ENCODE results near the gene GLRB. TPM values are rescaled to one million over a fixed set of nuclear protein-coding genes. Genes with fewer than 3 reads are reported as not detected.

Gene GLRB
- total RNA-seq, 1 experiment from 2014 or later: 5.1 TPM

GRCh38 chr4:157043131-157043530 is 32.8 kb upstream of the GLRB start:
- POLR2A ChIA-PET (ENCODE audit: low non-redundant PET): no interaction called here
- TF ChIP-seq EZH2 (IDR thresholded peaks at IDR 0.05; ENCODE audit: borderline replicate concordance, low read depth, low read length, poor library complexity, severe bottlenecking): no peak
- TF ChIP-seq, protein P1, sequence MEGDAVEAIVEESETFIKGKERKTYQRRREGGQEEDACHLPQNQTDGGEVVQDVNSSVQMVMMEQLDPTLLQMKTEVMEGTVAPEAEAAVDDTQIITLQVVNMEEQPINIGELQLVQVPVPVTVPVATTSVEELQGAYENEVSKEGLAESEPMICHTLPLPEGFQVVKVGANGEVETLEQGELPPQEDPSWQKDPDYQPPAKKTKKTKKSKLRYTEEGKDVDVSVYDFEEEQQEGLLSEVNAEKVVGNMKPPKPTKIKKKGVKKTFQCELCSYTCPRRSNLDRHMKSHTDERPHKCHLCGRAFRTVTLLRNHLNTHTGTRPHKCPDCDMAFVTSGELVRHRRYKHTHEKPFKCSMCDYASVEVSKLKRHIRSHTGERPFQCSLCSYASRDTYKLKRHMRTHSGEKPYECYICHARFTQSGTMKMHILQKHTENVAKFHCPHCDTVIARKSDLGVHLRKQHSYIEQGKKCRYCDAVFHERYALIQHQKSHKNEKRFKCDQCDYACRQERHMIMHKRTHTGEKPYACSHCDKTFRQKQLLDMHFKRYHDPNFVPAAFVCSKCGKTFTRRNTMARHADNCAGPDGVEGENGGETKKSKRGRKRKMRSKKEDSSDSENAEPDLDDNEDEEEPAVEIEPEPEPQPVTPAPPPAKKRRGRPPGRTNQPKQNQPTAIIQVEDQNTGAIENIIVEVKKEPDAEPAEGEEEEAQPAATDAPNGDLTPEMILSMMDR (conservative IDR thresholded peaks at IDR 0.05; ENCODE audit: low read depth, low read length): peak; percentile 50
- Histone ChIP-seq H3K27ac (ENCODE audit: low read depth, low read length, poor library complexity, severe bottlenecking) (no peak overlapping the region), H3K4me1 (ENCODE audit: insufficient read depth, low read length, poor library complexity, severe bottlenecking) (peaks cover 19% of the 10 kb centered on the region), H3K36me3 (ENCODE audit: insufficient read depth, low read length, poor library complexity, severe bottlenecking) (no peaks in the 10 kb centered on the region), H3K4me3 (ENCODE audit: low read depth, low read length, poor library complexity, severe bottlenecking) (no peak overlapping the region), H3K27me3 (replicated peaks; ENCODE audit: insufficient read depth, low read depth, low read length, poor library complexity) (no peaks in the 10 kb centered on the region), H3K9me3 (ENCODE audit: low read depth, low read length, poor library complexity, severe bottlenecking) (no peaks in the 10 kb centered on the region)
- CTCF ChIA-PET: interaction anchor here (0.6 to 0.7 kb wide), 2 partner anchors 73 to 567 kb away, joined by 3 read pairs; no protein-coding TSS in a partner anchor
- DNase-seq (ENCODE audit: low spot score): peak; percentile 66
- BruUV-seq (replicated peaks): no TSS peak
- intact Hi-C loops (cut with micrococcal nuclease; ENCODE audit: unreplicated experiment): loop anchor here (10.0 kb wide), 3 partner anchors 268 to 448 kb away; no protein-coding TSS in a partner anchor

DNA sequence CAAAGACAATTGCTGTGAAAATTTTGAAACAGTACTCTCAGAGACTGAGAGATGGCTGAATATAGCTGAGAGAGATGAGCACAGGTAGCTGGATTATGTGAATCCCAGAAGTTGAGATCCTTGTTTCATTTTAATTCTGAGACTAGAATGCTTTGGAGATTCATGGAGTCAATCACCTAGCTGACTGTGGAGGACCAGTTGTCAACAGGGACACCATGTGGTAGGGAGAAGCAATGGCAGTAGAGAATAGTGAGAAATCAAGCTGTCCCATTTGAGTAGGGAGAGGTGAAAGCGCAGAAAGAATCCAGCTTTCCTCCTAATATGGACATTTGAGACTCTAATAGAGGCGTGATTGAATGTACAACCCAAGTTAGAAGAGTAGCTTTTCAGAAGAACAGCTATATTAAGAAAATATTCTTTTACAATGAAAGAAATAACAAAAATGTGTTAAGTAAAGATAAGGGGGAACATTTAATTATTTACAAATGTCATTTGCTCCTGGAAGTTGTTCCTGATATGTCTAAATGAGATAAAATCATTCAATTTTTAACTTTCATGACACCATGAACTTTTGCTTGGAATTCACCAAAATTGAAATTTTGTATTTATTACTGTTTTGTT is 30.3 kb upstream of the GLRB start:
- intact Hi-C loops (cut with micrococcal nuclease; ENCODE audit: unreplicated experiment): loop anchor here (1.0 to 10.0 kb wide), 5 partner anchors 75 to 570 kb away; no protein-coding TSS in a partner anchor
- Histone ChIP-seq H3K4me1 (ENCODE audit: insufficient read depth, low read length, poor library complexity, severe bottlenecking) (peaks cover 19% of the 10 kb centered on the region), H3K36me3 (ENCODE audit: insufficient read depth, low read length, poor library complexity, severe bottlenecking) (no peaks in the 10 kb centered on the region), H3K27me3 (replicated peaks; ENCODE audit: insufficient read depth, low read depth, low read length, poor library complexity) (no peaks in the 10 kb centered on the region), H3K27ac (ENCODE audit: low read depth, low read length, poor library complexity, severe bottlenecking) (no peak overlapping the region), H3K9me3 (ENCODE audit: low read depth, low read length, poor library complexity, severe bottlenecking) (no peaks in the 10 kb centered on the region), H3K4me3 (ENCODE audit: low read depth, low read length, poor library complexity, severe bottlenecking) (no peak overlapping the region)
- DNase-seq (ENCODE audit: low spot score): peak; percentile 86
- BruUV-seq (replicated peaks): no TSS peak
- CTCF ChIA-PET: interaction anchor here (0.5 to 1.3 kb wide), 10 partner anchors 11 to 928 kb away, joined by 3 to 14 read pairs (median 5); partner anchors contain the start of gene PDGFC
- TF ChIP-seq, protein P1 (conservative IDR thresholded peaks at IDR 0.05; ENCODE audit: low read depth, low read length): peak; percentile 89
- TF ChIP-seq EZH2 (IDR thresholded peaks at IDR 0.05; ENCODE audit: borderline replicate concordance, low read depth, low read length, poor library complexity, severe bottlenecking): no peak
- POLR2A ChIA-PET (ENCODE audit: low non-redundant PET): no interaction called here

GRCh38 chr4:157048248-157048647 is 27.7 kb upstream of the GLRB start:
- no peak for DNase-seq (ENCODE audit: low spot score)
- peaks cover 13% of the 10 kb centered on the region for H3K4me1 ChIP-seq (ENCODE audit: insufficient read depth, low read length, poor library complexity, severe bottlenecking)
- POLR2A ChIA-PET (ENCODE audit: low non-redundant PET): no interaction called here
- no peaks in the 10 kb centered on the region for H3K9me3 ChIP-seq (ENCODE audit: low read depth, low read length, poor library complexity, severe bottlenecking)
- H3K4me3 ChIP-seq (ENCODE audit: low read depth, low read length, poor library complexity, severe bottlenecking): no peak overlapping the region
- no TSS peak for BruUV-seq (replicated peaks)
- TF ChIP-seq, protein P1 (conservative IDR thresholded peaks at IDR 0.05; ENCODE audit: low read depth, low read length): no peak
- no peak for TF ChIP-seq EZH2 (IDR thresholded peaks at IDR 0.05; ENCODE audit: borderline replicate concordance, low read depth, low read length, poor library complexity, severe bottlenecking)
- H3K27ac ChIP-seq (ENCODE audit: low read depth, low read length, poor library complexity, severe bottlenecking): no peak overlapping the region
- H3K36me3 ChIP-seq (ENCODE audit: insufficient read depth, low read length, poor library complexity, severe bottlenecking): no peaks in the 10 kb centered on the region
- intact Hi-C loops (cut with micrococcal nuclease; ENCODE audit: unreplicated experiment): loop anchor here (10.0 kb wide), 3 partner anchors 273 to 453 kb away; no protein-coding TSS in a partner anchor
- H3K27me3 ChIP-seq (replicated peaks; ENCODE audit: insufficient read depth, low read depth, low read length, poor library complexity): no peaks in the 10 kb centered on the region
- CTCF ChIA-PET: no interaction called here

Data from A673 (cell line).